Testis (tissue), 3 donors: ENCODE data around the gene IDH3B. TPM values are rescaled to one million over a fixed set of nuclear protein-coding genes. Genes with fewer than 3 reads are reported as not detected.
"Not testable (repeated sequence)": the region's sequence is repeated elsewhere in the genome, so short reads cannot be mapped to it uniquely, and the experiment has no call there.

Experiments used
- DNase-seq: peaks from one replicate; pipeline ENCODE4 v3.0.0-alpha.2; 2019
- H3K27ac ChIP-seq, 2 donors: fragments of 200-600 bp; sonication (generic); one replicate each; pipeline ENCODE4 v1.5.1; 2019
- H3K27me3 ChIP-seq: fragments of 200-600 bp; sonication (generic); one replicate; pipeline ENCODE4 v1.5.1; 2019
- H3K36me3 ChIP-seq: fragments of 200-600 bp; sonication (generic); one replicate; pipeline ENCODE4 v1.5.1; 2017; ENCODE audit warnings: low read depth; ENCODE audit errors: missing control alignments
- H3K4me1 ChIP-seq: fragments of 200-600 bp; sonication (generic); one replicate; pipeline ENCODE4 v1.5.1; 2019
- H3K4me3 ChIP-seq, 2 donors: fragments of 200-600 bp; sonication (generic); one replicate each; pipeline ENCODE4 v1.5.1; 2017 to 2019
- H3K9me3 ChIP-seq: fragments of 200-600 bp; sonication (generic); one replicate; pipeline ENCODE4 v1.5.1; 2017
- CTCF ChIP-seq, 3 experiments: fragments of 450-650 bp in 2 of 3; fragments of 200-600 bp in 1 of 3; sonication (generic) in 1 of 3; IDR thresholded peaks; one replicate each; pipeline ENCODE4 v1.5.1; 2016 to 2019; ENCODE audit warnings: antibody characterized with exemption in 3 of 3, mild to moderate bottlenecking in 2 of 3, moderate library complexity in 1 of 3
- POLR2A ChIP-seq: fragments of 450-650 bp; IDR thresholded peaks from one replicate; pipeline ENCODE4 v1.6.1; 2017; ENCODE audit warnings: antibody characterized with exemption, mild to moderate bottlenecking, moderate library complexity
- WGBS, 2 donors: methylation state at CpG; one replicate each; pipeline ENCODE4 v1.1.5; 2018; 5-methylcytosine and 5-hydroxymethylcytosine counted together
- intact Hi-C: fragments of 100-400 bp; cut with DNase I; formaldehyde crosslinking; loops from one replicate; pipeline ENCODE4 v1.15.1; 2023; ENCODE audit warnings: low total_unique reads
- polyA plus RNA-seq: library from polyadenylated mRNA; stranded (reverse); fragments of 350-450 nt; fragmentation: Illumina TruSeq; extraction: RNeasy Lipid Tissue Mini Kit (QIAGEN cat#74804); gene quantifications from one replicate; pipeline ENCODE4 v1.2.3, GENCODE V29; 2014; ENCODE audit warnings: low read depth, low replicate concordance; ENCODE audit not compliant: insufficient read depth
- total RNA-seq, 2 donors: library from RNA; depleted of rRNA; stranded (reverse); fragments of >200 nt; gene quantifications; one replicate each; pipeline ENCODE4 v1.2.3, GENCODE V29; 2016

Gene IDH3B
- total and polyA plus RNA-seq, 3 donors from 2014 or later = 90.6 to 123 (median 105) TPM

- H3K4me3 ChIP-seq = no peak overlapping the region
- no peaks in the 10 kb centered on the region for H3K4me1 ChIP-seq
- H3K36me3 ChIP-seq = no peaks in the 10 kb centered on the region
- 82 to 85% methylated on average over 6 of the region's 6 CpGs for WGBS, 2 donors
- no peaks in the 10 kb centered on the region for H3K27me3 ChIP-seq
- H3K9me3 ChIP-seq = no peaks in the 10 kb centered on the region
- TF ChIP-seq POLR2A (no peak), CTCF (IDR thresholded peaks at IDR 0.05) (no peak)
- H3K27ac ChIP-seq = no peak overlapping the region
- intact Hi-C loops = no loop called here
- no peak for DNase-seq
These were observed 26.7 kb upstream of the IDH3B start for GRCh38 chr20:2690718-2691117.

GRCh38 chr20:2690213-2690612 lies 26.2 kb upstream of the IDH3B start:
- H3K9me3 ChIP-seq = no peaks in the 10 kb centered on the region
- H3K4me3 ChIP-seq = no peak overlapping the region
- TF ChIP-seq POLR2A = no peak
- TF ChIP-seq CTCF (IDR thresholded peaks at IDR 0.05) = no peak
- WGBS, 2 donors = 71 to 90% methylated on average over 3 of the region's 3 CpGs
- intact Hi-C loops = no loop called here
- no peaks in the 10 kb centered on the region for H3K4me1 ChIP-seq
- no peak overlapping the region for H3K27ac ChIP-seq
- DNase-seq = no peak
- no peaks in the 10 kb centered on the region for H3K27me3 ChIP-seq
- no peaks in the 10 kb centered on the region for H3K36me3 ChIP-seq

GRCh38 chr20:2688041-2688591 lies 24.1 kb upstream of the IDH3B start:
- no peaks in the 10 kb centered on the region for H3K4me1 ChIP-seq
- H3K4me3 ChIP-seq = no peak overlapping the region
- no peaks in the 10 kb centered on the region for H3K27me3 ChIP-seq
- no peaks in the 10 kb centered on the region for H3K36me3 ChIP-seq
- intact Hi-C loops = no loop called here
- peak; percentile 84 for DNase-seq
- no peak overlapping the region for H3K27ac ChIP-seq
- WGBS, 2 donors = 29 to 30% methylated on average over 18 of the region's 18 CpGs
- TF ChIP-seq CTCF (IDR thresholded peaks at IDR 0.05) (peak; percentile 43 to 66 (median 50)), POLR2A (no peak)
- no peaks in the 10 kb centered on the region for H3K9me3 ChIP-seq

DNA sequence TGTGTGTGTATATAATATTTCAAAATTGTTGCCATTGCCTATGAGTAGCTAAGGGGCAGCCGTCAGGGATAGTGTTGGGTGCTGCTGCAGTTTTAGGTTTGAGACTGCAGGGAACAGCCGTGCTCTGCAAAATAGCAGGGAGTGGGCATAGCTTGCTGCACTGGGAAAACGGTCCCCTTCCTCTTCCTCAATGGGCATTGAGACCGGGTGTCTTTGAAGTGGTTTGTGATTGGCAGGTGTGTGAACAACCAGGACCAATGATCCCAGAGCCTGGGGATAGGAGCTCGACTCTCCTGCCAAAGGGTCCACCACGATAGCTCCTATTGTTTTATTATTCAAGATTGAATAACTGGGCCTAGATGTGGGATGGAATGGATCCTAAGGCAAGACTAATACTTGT lies 23.5 kb upstream of the IDH3B start:
- no peaks in the 10 kb centered on the region for H3K9me3 ChIP-seq
- intact Hi-C loops = no loop called here
- DNase-seq = no peak

DNA sequence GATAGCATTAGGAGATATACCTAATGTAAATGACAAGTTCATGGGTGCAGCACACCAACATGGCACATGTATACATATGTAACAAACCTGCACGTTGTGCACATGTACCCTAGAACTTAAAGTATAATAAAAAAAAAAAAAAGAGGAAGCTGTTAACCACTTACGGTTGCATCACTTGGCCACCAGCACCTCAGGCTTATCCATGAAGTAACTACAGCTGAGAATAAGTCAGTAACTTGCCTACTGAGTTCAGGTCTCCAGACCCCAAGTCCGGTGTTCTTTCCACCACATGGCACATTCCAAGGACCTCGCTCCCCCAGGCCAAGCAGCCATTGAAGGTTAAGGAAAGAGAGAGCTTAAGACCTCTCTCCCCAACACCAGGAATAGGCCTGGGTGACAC lies 20.8 kb upstream of the IDH3B start:
- 75 to 86% methylated on average over 4 of the region's 4 CpGs for WGBS, 2 donors
- H3K27me3 ChIP-seq, DNase-seq, H3K4me1 ChIP-seq, H3K27ac ChIP-seq, intact Hi-C loops, H3K4me3 ChIP-seq, H3K36me3 ChIP-seq, H3K9me3 ChIP-seq: not testable (repeated sequence)

More for the DNA sequence above, 23.5 kb upstream of the IDH3B start:
- Histone ChIP-seq H3K27me3 (no peaks in the 10 kb centered on the region), H3K4me1 (no peaks in the 10 kb centered on the region), H3K27ac (no peak overlapping the region), H3K4me3 (no peak overlapping the region), H3K36me3 (no peaks in the 10 kb centered on the region)
- WGBS, 2 donors = 55 to 61% methylated on average over 6 of the region's 6 CpGs
- TF ChIP-seq POLR2A = no peak
- TF ChIP-seq CTCF (IDR thresholded peaks at IDR 0.05) = no peak

DNA sequence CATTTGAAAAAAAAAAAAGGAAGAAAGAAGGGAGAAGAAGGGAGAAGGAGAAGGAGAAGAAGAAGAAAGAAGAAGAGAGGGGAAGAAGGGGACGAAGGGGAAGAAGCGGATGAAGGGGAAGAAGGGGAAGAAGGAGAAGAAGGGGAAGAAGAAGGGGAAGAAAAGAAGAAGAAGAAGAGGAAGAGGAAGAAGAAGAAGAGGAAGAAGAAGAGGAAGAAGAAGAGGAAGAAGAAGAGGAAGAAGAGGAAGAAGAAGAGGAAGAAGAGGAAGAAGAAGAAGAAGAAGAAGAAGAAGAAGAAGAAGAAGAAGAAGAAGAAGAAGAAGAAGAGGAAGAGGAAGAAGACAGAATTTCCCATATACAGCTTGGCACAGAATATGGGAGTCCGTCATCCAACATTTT lies 18.0 kb upstream of the IDH3B start:
- H3K27me3 ChIP-seq, H3K4me1 ChIP-seq, H3K36me3 ChIP-seq, H3K9me3 ChIP-seq, H3K27ac ChIP-seq, H3K4me3 ChIP-seq, DNase-seq, intact Hi-C loops: not testable (repeated sequence)
- WGBS, 2 donors = 87 to 90% methylated on average over 3 of the region's 3 CpGs
